Esophagus squamous epithelium (tissue), 4 donors: Measurements from ENCODE around the gene MRPL48.

Experiments
- POLR2A ChIP-seq, 4 donors: fragments of 450-650 bp; IDR thresholded peaks; one replicate each; pipeline ENCODE4 v1.6.1; 2017; ENCODE audit warnings: antibody characterized with exemption in 4 of 4, mild to moderate bottlenecking in 4 of 4, moderate library complexity in 3 of 4
- TF ChIP-seq, protein P1 (sequence below), 6 experiments: fragments of 450-650 bp in 4 of 6; fragments of 200-600 bp in 2 of 6; sonication (generic) in 2 of 6; IDR thresholded peaks; one replicate each; pipeline ENCODE4 v1.5.1; 2016 to 2019; ENCODE audit warnings: antibody characterized with exemption in 6 of 6, mild to moderate bottlenecking in 4 of 6, moderate library complexity in 4 of 6

DNA sequence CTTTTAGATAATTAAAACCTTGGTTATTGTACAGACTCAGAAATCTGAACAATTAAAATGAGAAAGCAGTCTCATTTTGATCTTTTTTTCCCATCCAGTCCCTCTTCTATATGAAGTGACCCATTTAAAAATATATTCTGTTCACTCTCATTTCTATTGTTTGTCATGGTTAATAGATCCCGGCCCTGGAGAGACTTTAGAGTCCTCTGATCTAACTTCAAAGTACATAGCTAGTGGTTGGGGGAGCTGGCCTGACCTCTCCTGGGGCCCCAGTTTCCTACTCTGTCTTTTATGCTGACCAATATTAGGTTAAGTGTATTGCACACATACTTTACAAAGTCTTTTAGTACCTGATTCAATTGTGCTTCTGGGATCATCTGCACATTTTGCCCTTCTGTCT is 13.5 kb downstream of the MRPL48 start:
- TF ChIP-seq, protein P1, sequence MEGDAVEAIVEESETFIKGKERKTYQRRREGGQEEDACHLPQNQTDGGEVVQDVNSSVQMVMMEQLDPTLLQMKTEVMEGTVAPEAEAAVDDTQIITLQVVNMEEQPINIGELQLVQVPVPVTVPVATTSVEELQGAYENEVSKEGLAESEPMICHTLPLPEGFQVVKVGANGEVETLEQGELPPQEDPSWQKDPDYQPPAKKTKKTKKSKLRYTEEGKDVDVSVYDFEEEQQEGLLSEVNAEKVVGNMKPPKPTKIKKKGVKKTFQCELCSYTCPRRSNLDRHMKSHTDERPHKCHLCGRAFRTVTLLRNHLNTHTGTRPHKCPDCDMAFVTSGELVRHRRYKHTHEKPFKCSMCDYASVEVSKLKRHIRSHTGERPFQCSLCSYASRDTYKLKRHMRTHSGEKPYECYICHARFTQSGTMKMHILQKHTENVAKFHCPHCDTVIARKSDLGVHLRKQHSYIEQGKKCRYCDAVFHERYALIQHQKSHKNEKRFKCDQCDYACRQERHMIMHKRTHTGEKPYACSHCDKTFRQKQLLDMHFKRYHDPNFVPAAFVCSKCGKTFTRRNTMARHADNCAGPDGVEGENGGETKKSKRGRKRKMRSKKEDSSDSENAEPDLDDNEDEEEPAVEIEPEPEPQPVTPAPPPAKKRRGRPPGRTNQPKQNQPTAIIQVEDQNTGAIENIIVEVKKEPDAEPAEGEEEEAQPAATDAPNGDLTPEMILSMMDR (IDR thresholded peaks at IDR 0.05) = no peak
- TF ChIP-seq POLR2A (IDR thresholded peaks at IDR 0.05) = no peak
